Left hindlimb (tissue), 1 donor: ENCODE results near the gene ZNF594.
"Not testable (repeated sequence)": the region's sequence is repeated elsewhere in the genome, so short reads cannot be mapped to it uniquely, and the experiment has no call there.

Source experiments
- DNase-seq: peaks from one replicate; pipeline ENCODE4 v3.0.0-alpha.2; 2018

Gene ZNF594

GRCh38 chr17:5191541-5192417 lies at the start of gene ZNF594:
ZNF594 (minus strand) TSS chr17:5191868; CDS start chr17:5184256, 7,612 bp downstream.
- peak; percentile 98 for DNase-seq

- not testable (repeated sequence) for DNase-seq
Measured at GRCh38 chr17:5239769-5240168, 48.1 kb upstream of the ZNF594 start.

- no peak for DNase-seq
Measured at GRCh38 chr17:5238333-5238732, 46.7 kb upstream of the ZNF594 start.

- DNase-seq, result no peak
Measured at GRCh38 chr17:5237541-5238016, 45.9 kb upstream of the ZNF594 start.

- no peak for DNase-seq
Measured at GRCh38 chr17:5236938-5237540, 45.4 kb upstream of the ZNF594 start.

- no peak for DNase-seq
Measured at GRCh38 chr17:5234645-5235576, 43.2 kb upstream of the ZNF594 start, which contains the start of gene SCIMP. SCIMP (minus strand) TSS chr17:5234860; CDS start chr17:5234755, 105 bp downstream.

- DNase-seq, result not testable (repeated sequence)
Measured at GRCh38 chr17:5233492-5233891, 41.8 kb upstream of the ZNF594 start.

- DNase-seq, result no peak
Measured at GRCh38 chr17:5226940-5227878, 35.5 kb upstream of the ZNF594 start.

GRCh38 chr17:5225668-5226457 lies 34.2 kb upstream of the ZNF594 start:
- no peak for DNase-seq

- DNase-seq, result not testable (repeated sequence)
Measured at GRCh38 chr17:5221912-5222311, 30.2 kb upstream of the ZNF594 start.

GRCh38 chr17:5220074-5220473 lies 28.4 kb upstream of the ZNF594 start:
- no peak for DNase-seq

GRCh38 chr17:5219536-5219935 lies 27.9 kb upstream of the ZNF594 start:
- DNase-seq, result no peak

- DNase-seq, result not testable (repeated sequence)
Measured at GRCh38 chr17:5217562-5217961, 25.9 kb upstream of the ZNF594 start.

GRCh38 chr17:5211458-5211857 lies 19.8 kb upstream of the ZNF594 start:
- no peak for DNase-seq

- no peak for DNase-seq
Measured at GRCh38 chr17:5210614-5211252, 19.1 kb upstream of the ZNF594 start.

- DNase-seq, result no peak
Measured at GRCh38 chr17:5210091-5210490, 18.4 kb upstream of the ZNF594 start.

GRCh38 chr17:5209396-5209795 lies 17.7 kb upstream of the ZNF594 start:
- DNase-seq, result no peak

GRCh38 chr17:5203908-5204294 lies 12.2 kb upstream of the ZNF594 start:
- DNase-seq, result no peak

- DNase-seq, result no peak
Measured at GRCh38 chr17:5203178-5203907, 11.7 kb upstream of the ZNF594 start.

- DNase-seq, result no peak
Measured at GRCh38 chr17:5201011-5201410, 9.3 kb upstream of the ZNF594 start.
